ENCODE data around the gene FOXP3. TPM values are rescaled to one million over a fixed set of nuclear protein-coding genes. Genes with fewer than 3 reads are reported as not detected.

The FOXP3 gene
- total RNA-seq, 2 donors from 2014 or later: 80.4 to 109 TPM

- no peak for ATAC-seq (replicated peaks)
- Mint-ChIP-seq H3K27me3 (no peaks in the 10 kb centered on the region), H3K27ac (peak overlapping the region; percentile 65), H3K4me1 (peaks cover 25% of the 10 kb centered on the region), H3K36me3 (ENCODE audit: low read depth) (peaks cover 17% of the 10 kb centered on the region), H3K9me3 (no peaks in the 10 kb centered on the region), H3K4me3 (no peak overlapping the region)
Observed at GRCh38 chrX:49286581-49286980, 22.1 kb upstream of the FOXP3 start.

- Mint-ChIP-seq H3K4me3 (no peak overlapping the region), H3K27me3 (no peaks in the 10 kb centered on the region), H3K4me1 (peaks cover 24% of the 10 kb centered on the region), H3K36me3 (ENCODE audit: low read depth) (peaks cover 17% of the 10 kb centered on the region), H3K9me3 (no peaks in the 10 kb centered on the region), H3K27ac (no peak overlapping the region)
- ATAC-seq (replicated peaks): no peak
Observed at GRCh38 chrX:49286136-49286535, 21.6 kb upstream of the FOXP3 start.

- Mint-ChIP-seq H3K9me3 (no peaks in the 10 kb centered on the region), H3K4me3 (no peak overlapping the region), H3K36me3 (ENCODE audit: low read depth) (peaks cover 17% of the 10 kb centered on the region), H3K27ac (no peak overlapping the region), H3K4me1 (peaks cover 21% of the 10 kb centered on the region), H3K27me3 (no peaks in the 10 kb centered on the region)
- ATAC-seq (replicated peaks): no peak
Observed at GRCh38 chrX:49284212-49284611, 19.7 kb upstream of the FOXP3 start.

GRCh38 chrX:49282647-49283011 is 18.1 kb upstream of the FOXP3 start:
- no peak for ATAC-seq (replicated peaks)
- peak overlapping the region; percentile 36 for H3K27ac Mint-ChIP-seq

GRCh38 chrX:49278081-49278480 is 13.6 kb upstream of the FOXP3 start:
- ATAC-seq (replicated peaks): no peak
- peak overlapping the region; percentile 94 for H3K4me3 Mint-ChIP-seq
- peak overlapping the region; percentile 99 for H3K27ac Mint-ChIP-seq
- H3K27me3 Mint-ChIP-seq: no peaks in the 10 kb centered on the region
- H3K9me3 Mint-ChIP-seq: no peaks in the 10 kb centered on the region
- peaks cover 48% of the 10 kb centered on the region for H3K36me3 Mint-ChIP-seq (ENCODE audit: low read depth)
- peaks cover 39% of the 10 kb centered on the region for H3K4me1 Mint-ChIP-seq

More at GRCh38 chrX:49282647-49283011, 18.1 kb upstream of the FOXP3 start:
- peaks cover 20% of the 10 kb centered on the region for H3K36me3 Mint-ChIP-seq (ENCODE audit: low read depth)
- H3K4me1 Mint-ChIP-seq: peaks cover 14% of the 10 kb centered on the region
- peak overlapping the region; percentile 7 for H3K4me3 Mint-ChIP-seq
- no peaks in the 10 kb centered on the region for H3K27me3 Mint-ChIP-seq
- H3K9me3 Mint-ChIP-seq: no peaks in the 10 kb centered on the region

GRCh38 chrX:49277535-49277830 is 13.0 kb upstream of the FOXP3 start:
- ATAC-seq (replicated peaks): no peak
- Mint-ChIP-seq H3K4me1 (peaks cover 39% of the 10 kb centered on the region), H3K36me3 (ENCODE audit: low read depth) (peaks cover 48% of the 10 kb centered on the region), H3K9me3 (no peaks in the 10 kb centered on the region), H3K4me3 (peak overlapping the region; percentile 94), H3K27ac (peak overlapping the region; percentile 99), H3K27me3 (no peaks in the 10 kb centered on the region)

GRCh38 chrX:49276671-49277534 is 12.4 kb upstream of the FOXP3 start:
- Mint-ChIP-seq H3K4me3 (peak overlapping the region; percentile 94), H3K9me3 (no peaks in the 10 kb centered on the region), H3K4me1 (peaks cover 35% of the 10 kb centered on the region), H3K36me3 (ENCODE audit: low read depth) (peaks cover 50% of the 10 kb centered on the region), H3K27me3 (no peaks in the 10 kb centered on the region), H3K27ac (peak overlapping the region; percentile 99)
- peak; percentile 58 for ATAC-seq (replicated peaks)

GRCh38 chrX:49276207-49276606 is 11.7 kb upstream of the FOXP3 start:
- H3K9me3 Mint-ChIP-seq: no peaks in the 10 kb centered on the region
- no peaks in the 10 kb centered on the region for H3K27me3 Mint-ChIP-seq
- H3K27ac Mint-ChIP-seq: peak overlapping the region; percentile 99
- peaks cover 37% of the 10 kb centered on the region for H3K4me1 Mint-ChIP-seq
- H3K36me3 Mint-ChIP-seq (ENCODE audit: low read depth): peaks cover 56% of the 10 kb centered on the region
- peak overlapping the region; percentile 94 for H3K4me3 Mint-ChIP-seq
- no peak for ATAC-seq (replicated peaks)

- H3K27me3 Mint-ChIP-seq: no peaks in the 10 kb centered on the region
- H3K4me3 Mint-ChIP-seq: peak overlapping the region; percentile 94
- peaks cover 68% of the 10 kb centered on the region for H3K36me3 Mint-ChIP-seq (ENCODE audit: low read depth)
- peak; percentile 5 for ATAC-seq (replicated peaks)
- no peaks in the 10 kb centered on the region for H3K9me3 Mint-ChIP-seq
- peak overlapping the region; percentile 88 for H3K27ac Mint-ChIP-seq
- H3K4me1 Mint-ChIP-seq: peaks cover 43% of the 10 kb centered on the region
Observed at GRCh38 chrX:49273181-49273727, 8.7 kb upstream of the FOXP3 start.

GRCh38 chrX:49272421-49272820 is 7.9 kb upstream of the FOXP3 start:
- peak overlapping the region; percentile 94 for H3K4me3 Mint-ChIP-seq
- ATAC-seq (replicated peaks): no peak
- peaks cover 63% of the 10 kb centered on the region for H3K36me3 Mint-ChIP-seq (ENCODE audit: low read depth)
- H3K27me3 Mint-ChIP-seq: no peaks in the 10 kb centered on the region
- H3K9me3 Mint-ChIP-seq: no peaks in the 10 kb centered on the region
- H3K27ac Mint-ChIP-seq: peak overlapping the region; percentile 88
- H3K4me1 Mint-ChIP-seq: peaks cover 42% of the 10 kb centered on the region

GRCh38 chrX:49271341-49271740 is 6.8 kb upstream of the FOXP3 start:
- no peak for ATAC-seq (replicated peaks)
- H3K4me1 Mint-ChIP-seq: peaks cover 40% of the 10 kb centered on the region
- H3K36me3 Mint-ChIP-seq (ENCODE audit: low read depth): peaks cover 58% of the 10 kb centered on the region
- no peaks in the 10 kb centered on the region for H3K27me3 Mint-ChIP-seq
- peak overlapping the region; percentile 94 for H3K4me3 Mint-ChIP-seq
- no peaks in the 10 kb centered on the region for H3K9me3 Mint-ChIP-seq
- H3K27ac Mint-ChIP-seq: peak overlapping the region; percentile 88

GRCh38 chrX:49270249-49270921 is 5.9 kb upstream of the FOXP3 start:
- H3K4me1 Mint-ChIP-seq: peaks cover 36% of the 10 kb centered on the region
- peaks cover 53% of the 10 kb centered on the region for H3K36me3 Mint-ChIP-seq (ENCODE audit: low read depth)
- H3K27me3 Mint-ChIP-seq: no peaks in the 10 kb centered on the region
- H3K9me3 Mint-ChIP-seq: no peaks in the 10 kb centered on the region
- no peak for ATAC-seq (replicated peaks)
- peak overlapping the region; percentile 94 for H3K4me3 Mint-ChIP-seq
- H3K27ac Mint-ChIP-seq: peak overlapping the region; percentile 88

GRCh38 chrX:49269767-49270248 is 5.3 kb upstream of the FOXP3 start, which contains the start of gene PPP1R3F:
Gene PPP1R3F (plus strand): TSS chrX:49269793. CDS start chrX:49269870, 77 bp downstream.
- Mint-ChIP-seq H3K4me1 (peaks cover 34% of the 10 kb centered on the region), H3K36me3 (ENCODE audit: low read depth) (peaks cover 50% of the 10 kb centered on the region), H3K4me3 (peak within 1 kb of the TSS; percentile 94), H3K27ac (peak within 1 kb of the TSS; percentile 100), H3K27me3 (no peaks in the 10 kb centered on the region), H3K9me3 (no peaks in the 10 kb centered on the region)
- ATAC-seq (replicated peaks): peak; percentile 5

GRCh38 chrX:49269010-49269766 is 4.7 kb upstream of the FOXP3 start:
- Mint-ChIP-seq H3K9me3 (no peaks in the 10 kb centered on the region), H3K4me1 (peaks cover 29% of the 10 kb centered on the region), H3K27me3 (no peaks in the 10 kb centered on the region), H3K36me3 (ENCODE audit: low read depth) (peaks cover 50% of the 10 kb centered on the region), H3K4me3 (peak overlapping the region; percentile 88), H3K27ac (peak overlapping the region; percentile 100)
- ATAC-seq (replicated peaks): peak; percentile 82
